IMR-90 (cell line): ENCODE measurements around the gene NMNAT3. TPM values are rescaled to one million over a fixed set of nuclear protein-coding genes. Genes with fewer than 3 reads are reported as not detected.

Experiments
- ATAC-seq: fragments of 200-7000 bp; cut with Tn5 transposase; 2 replicates; pipeline ENCODE4 v1.9.1; 2020; ENCODE audit warnings: low read depth, mild to moderate bottlenecking, moderate library complexity
- BruUV-seq: library from RNA; stranded (reverse); fragments of 400-500 nt; replicated peaks from 2 replicates; lab custom pipeline; 2021; lab: Mats Ljungman, UMichigan
- CTCF ChIA-PET: fragments of 300-600 bp; formaldehyde crosslinking; extraction: SDS; loops from one replicate; lab custom pipeline; 2021; ENCODE audit warnings: antibody characterized with exemption; lab: Yijun Ruan, JAX
- POLR2A ChIA-PET: fragments of 300-600 bp; sonication (Branson Sonifier 250); formaldehyde crosslinking; loops from one replicate; lab custom pipeline; 2022; ENCODE audit warnings: antibody characterized with exemption; ENCODE audit not compliant: unreplicated experiment; lab: Charles Lee
- DNase-seq: peaks from one replicate; pipeline ENCODE4 v3.0.0; 2013
- H2AFZ ChIP-seq: replicated peaks from 2 replicates; pipeline ENCODE3; 2013; ENCODE audit warnings: low read length, mild to moderate bottlenecking; ENCODE audit not compliant: poor library complexity
- H2AK5ac ChIP-seq: 2 replicates; pipeline ENCODE4 v1.6.1; 2013; ENCODE audit warnings: low read depth, low read length, inconsistent platforms
- H2AK9ac ChIP-seq: replicated peaks from 2 replicates; pipeline ENCODE3; 2013; ENCODE audit warnings: mild to moderate bottlenecking, low read depth, low read length, moderate library complexity; ENCODE audit not compliant: poor library complexity
- H2BK120ac ChIP-seq: 2 replicates; pipeline ENCODE4 v1.6.1; 2013; ENCODE audit warnings: low read depth, low read length, inconsistent platforms
- H2BK15ac ChIP-seq: 3 replicates; pipeline ENCODE4 v1.6.1; 2013; ENCODE audit warnings: low read depth, low read length, inconsistent platforms
- H2BK20ac ChIP-seq: 2 replicates; pipeline ENCODE4 v1.6.1; 2013; ENCODE audit warnings: low read depth, mild to moderate bottlenecking, inconsistent platforms, low read length, moderate library complexity
- H2BK5ac ChIP-seq: 2 replicates; pipeline ENCODE4 v1.6.1; 2013; ENCODE audit warnings: mild to moderate bottlenecking, low read depth, low read length, inconsistent platforms; ENCODE audit not compliant: poor library complexity, severe bottlenecking
- H3K14ac ChIP-seq: replicated peaks from 2 replicates; pipeline ENCODE4 v1.6.1; 2013; ENCODE audit warnings: low read depth, low read length, inconsistent platforms
- H3K18ac ChIP-seq: 2 replicates; pipeline ENCODE4 v1.6.1; 2013; ENCODE audit warnings: low read depth, low read length, control low read depth
- H3K23ac ChIP-seq: 2 replicates; pipeline ENCODE4 v1.6.1; 2013; ENCODE audit warnings: low read depth, low read length, inconsistent platforms
- H3K27ac ChIP-seq: 2 replicates; pipeline ENCODE4 v1.5.1; 2013; ENCODE audit warnings: mild to moderate bottlenecking, control low read depth, low read length; ENCODE audit not compliant: insufficient read depth
- H3K27me3 ChIP-seq: 2 replicates; pipeline ENCODE4 v1.6.1; 2013; ENCODE audit warnings: low read length; ENCODE audit not compliant: control insufficient read depth, insufficient read depth
- H3K36me3 ChIP-seq: 2 replicates; pipeline ENCODE4 v1.6.1; 2013; ENCODE audit warnings: low read length, mixed read lengths; ENCODE audit not compliant: control insufficient read depth, insufficient read depth
- H3K4ac ChIP-seq: 2 replicates; pipeline ENCODE4 v1.6.1; 2013; ENCODE audit warnings: low read depth, low read length, inconsistent platforms
- H3K4me1 ChIP-seq: 2 replicates; pipeline ENCODE4 v1.6.1; 2013; ENCODE audit warnings: low read length, mixed read lengths; ENCODE audit not compliant: control insufficient read depth, insufficient read depth
- H3K4me2 ChIP-seq: 2 replicates; pipeline ENCODE4 v1.6.1; 2013; ENCODE audit warnings: low read depth, mild to moderate bottlenecking, control low read depth, low read length, moderate library complexity
- H3K4me3 ChIP-seq: 2 replicates; pipeline ENCODE4 v1.5.1; 2013; ENCODE audit warnings: low read depth, mild to moderate bottlenecking, control low read depth, low read length, moderate library complexity; ENCODE audit not compliant: insufficient read depth
- H3K56ac ChIP-seq: 2 replicates; pipeline ENCODE4 v1.6.1; 2013; ENCODE audit warnings: low read length, inconsistent platforms; ENCODE audit not compliant: insufficient read depth; ENCODE audit errors: extremely low read depth
- H3K79me1 ChIP-seq, 2 experiments: 2 replicates each; pipeline ENCODE4 v1.6.1; 2013; ENCODE audit warnings: low read length in 2 of 2, inconsistent platforms in 1 of 2, low read depth in 1 of 2
- H3K9ac ChIP-seq: 2 replicates; pipeline ENCODE4 v1.6.1; 2013; ENCODE audit warnings: low read depth, low read length, control low read depth
- H3K9me1 ChIP-seq: 2 replicates; pipeline ENCODE4 v1.6.1; 2013; ENCODE audit warnings: low read length, inconsistent platforms; ENCODE audit not compliant: insufficient read depth
- H3K9me3 ChIP-seq: 2 replicates; pipeline ENCODE4 v1.6.1; 2013; ENCODE audit warnings: low read length; ENCODE audit not compliant: control insufficient read depth, insufficient read depth
- H4K20me1 ChIP-seq: 2 replicates; pipeline ENCODE4 v1.6.1; 2013; ENCODE audit warnings: low read length, inconsistent platforms; ENCODE audit not compliant: insufficient read depth
- H4K5ac ChIP-seq: 2 replicates; pipeline ENCODE4 v1.6.1; 2013; ENCODE audit warnings: mild to moderate bottlenecking, low read depth, low read length, control low read depth
- H4K8ac ChIP-seq, 2 experiments: 2 replicates each; pipeline ENCODE4 v1.6.1; 2013; ENCODE audit warnings: low read depth in 2 of 2, low read length in 2 of 2, control low read depth in 1 of 2, inconsistent platforms in 1 of 2
- H4K91ac ChIP-seq: 2 replicates; pipeline ENCODE4 v1.6.1; 2013; ENCODE audit warnings: low read depth, low read length, inconsistent platforms; ENCODE audit not compliant: insufficient read depth
- CEBPB ChIP-seq: IDR thresholded peaks from 2 replicates; pipeline ENCODE4 v1.6.1; 2012; ENCODE audit warnings: low read depth, low read length, improper control_type of control experiment
- ELK1 ChIP-seq: fragments of 150-350 bp; IDR thresholded peaks from 2 replicates; pipeline ENCODE4 v1.6.1; 2016; ENCODE audit warnings: low read depth, mild to moderate bottlenecking, low read length, moderate library complexity, borderline replicate concordance
- MAZ ChIP-seq: IDR thresholded peaks from 2 replicates; pipeline ENCODE4 v1.6.1; 2012; ENCODE audit warnings: low read depth, mild to moderate bottlenecking, low read length, improper control_type of control experiment, moderate library complexity, borderline replicate concordance
- RAD21 ChIP-seq: IDR thresholded peaks from 2 replicates; pipeline ENCODE4 v1.6.1; 2012; ENCODE audit warnings: low read length, improper control_type of control experiment
- RCOR1 ChIP-seq: IDR thresholded peaks from 2 replicates; pipeline ENCODE4 v1.6.1; 2012; ENCODE audit warnings: mild to moderate bottlenecking, low read length, improper control_type of control experiment; ENCODE audit not compliant: insufficient replicate concordance
- USF2 ChIP-seq: fragments of 150-350 bp; IDR thresholded peaks from 2 replicates; pipeline ENCODE4 v1.6.1; 2017; ENCODE audit warnings: mild to moderate bottlenecking, antibody characterized with exemption, low read length, low read depth
- WGBS, 2 experiments: methylation state at CpG; one replicate each; pipeline versions ENCODE4 v1.1.5 to v1.1.7; 2013; ENCODE audit warnings: missing lambda C conversion rate in 2 of 2; ENCODE audit not compliant: insufficient read length in 1 of 2; ENCODE audit errors: extremely low coverage in 2 of 2; 5-methylcytosine and 5-hydroxymethylcytosine counted together
- dilution Hi-C: fragments of 300-500 bp; cut with HindIII; formaldehyde crosslinking; loops from one replicate; pipeline ENCODE4 v1.14.3; 2018; ENCODE audit warnings: low sequenced_read_pairs; ENCODE audit not compliant: unreplicated experiment
- in situ Hi-C: fragments of 300-500 bp; cut with MboI; formaldehyde crosslinking; loops from 3 replicates; pipeline ENCODE4 v1.14.3; 2019; ENCODE audit warnings: low sequenced_read_pairs, inconsistent platforms, mixed read lengths
- intact Hi-C: fragments of 100-400 bp; cut with micrococcal nuclease; formaldehyde crosslinking; loops from 2 replicates; pipeline ENCODE4 v1.10.0; 2022
- polyA plus RNA-seq, 3 experiments: library from polyadenylated mRNA; depleted of rRNA; stranded (reverse); fragments of >200 nt; gene quantifications; 2 replicates each; pipeline ENCODE4 v1.2.3, GENCODE V29; 2012; ENCODE audit warnings: low replicate concordance in 1 of 3
- total RNA-seq: library from RNA; depleted of rRNA; stranded (reverse); fragments of >200 nt; gene quantifications from 2 replicates; pipeline ENCODE4 v1.2.3, GENCODE V29; 2012

Gene NMNAT3
- total and polyA plus RNA-seq, 2 of the 4 experiments (the other 2 are of a cell fraction) = 0.12 to 0.36 TPM

- dilution Hi-C loops = no loop called here
- H3K4me2 ChIP-seq = no peak overlapping the region
- peaks cover 9% of the 10 kb centered on the region for H3K9me1 ChIP-seq
- H3K4me3 ChIP-seq = no peak overlapping the region
- DNase-seq (peak; percentile 5), ATAC-seq (no peak)
- H2BK5ac ChIP-seq = no peak overlapping the region
- WGBS, 2 experiments = 23% methylated on average over 3 of the region's 7 CpGs; no CpG with 5 or more reads in 1 of the 2 experiments
- H2AK5ac ChIP-seq = no peak overlapping the region
- TF ChIP-seq MAZ (no peak), RAD21 (no peak), CEBPB (no peak), RCOR1 (no peak), ELK1 (no peak), USF2 (no peak)
- no peak overlapping the region for H4K8ac ChIP-seq
- H2AK9ac ChIP-seq = no peak overlapping the region
- H3K4ac ChIP-seq = no peak overlapping the region
- H3K14ac ChIP-seq = no peak overlapping the region
- no peak overlapping the region for H3K18ac ChIP-seq
- POLR2A ChIA-PET = no interaction called here
- H3K56ac ChIP-seq = no peak overlapping the region
- H2BK20ac ChIP-seq = no peak overlapping the region
- no peaks in the 10 kb centered on the region for H3K27me3 ChIP-seq
- H3K4me1 ChIP-seq = peaks cover 19% of the 10 kb centered on the region; the same call in 1 of the 2 replicates
- H3K79me1 ChIP-seq = no peaks in the 10 kb centered on the region
- no peak overlapping the region for H2AFZ ChIP-seq
- in situ Hi-C loops = no loop called here
- CTCF ChIA-PET = no interaction called here
- H4K5ac ChIP-seq = no peak overlapping the region; the same call in 1 of the 2 replicates
- no peak overlapping the region for H3K23ac ChIP-seq
- no peak overlapping the region for H2BK120ac ChIP-seq
- no peak overlapping the region for H2BK15ac ChIP-seq
- no peak overlapping the region for H3K9ac ChIP-seq
- no peaks in the 10 kb centered on the region for H4K20me1 ChIP-seq
- 0 out of 2 replicates have a peak, but pooled peaks cover 2% of the 10 kb centered on the region for H3K9me3 ChIP-seq
- H4K91ac ChIP-seq = no peak overlapping the region
- intact Hi-C loops = no loop called here
- H3K27ac ChIP-seq = no peak overlapping the region
- BruUV-seq = no TSS peak
- H3K36me3 ChIP-seq = peaks cover 2% of the 10 kb centered on the region; the same call in 1 of the 2 replicates
These were observed 144.8 kb downstream of the NMNAT3 start for GRCh38 chr3:139532976-139533375.
